Stimulated activated CD4-positive, alpha-beta T cell treated with anti-CD3 and anti-CD28 coated beads, Interleukin-15, amount 100 ng/mL, for 48 hours (primary cell): ENCODE results near the gene MUC13.

Experiments used
- DNase-seq, 2 donors: peaks; one replicate each; pipeline ENCODE4 v3.0.0-alpha.2; 2020; ENCODE audit warnings: low read depth in 2 of 2

MUC13 gene

DNA sequence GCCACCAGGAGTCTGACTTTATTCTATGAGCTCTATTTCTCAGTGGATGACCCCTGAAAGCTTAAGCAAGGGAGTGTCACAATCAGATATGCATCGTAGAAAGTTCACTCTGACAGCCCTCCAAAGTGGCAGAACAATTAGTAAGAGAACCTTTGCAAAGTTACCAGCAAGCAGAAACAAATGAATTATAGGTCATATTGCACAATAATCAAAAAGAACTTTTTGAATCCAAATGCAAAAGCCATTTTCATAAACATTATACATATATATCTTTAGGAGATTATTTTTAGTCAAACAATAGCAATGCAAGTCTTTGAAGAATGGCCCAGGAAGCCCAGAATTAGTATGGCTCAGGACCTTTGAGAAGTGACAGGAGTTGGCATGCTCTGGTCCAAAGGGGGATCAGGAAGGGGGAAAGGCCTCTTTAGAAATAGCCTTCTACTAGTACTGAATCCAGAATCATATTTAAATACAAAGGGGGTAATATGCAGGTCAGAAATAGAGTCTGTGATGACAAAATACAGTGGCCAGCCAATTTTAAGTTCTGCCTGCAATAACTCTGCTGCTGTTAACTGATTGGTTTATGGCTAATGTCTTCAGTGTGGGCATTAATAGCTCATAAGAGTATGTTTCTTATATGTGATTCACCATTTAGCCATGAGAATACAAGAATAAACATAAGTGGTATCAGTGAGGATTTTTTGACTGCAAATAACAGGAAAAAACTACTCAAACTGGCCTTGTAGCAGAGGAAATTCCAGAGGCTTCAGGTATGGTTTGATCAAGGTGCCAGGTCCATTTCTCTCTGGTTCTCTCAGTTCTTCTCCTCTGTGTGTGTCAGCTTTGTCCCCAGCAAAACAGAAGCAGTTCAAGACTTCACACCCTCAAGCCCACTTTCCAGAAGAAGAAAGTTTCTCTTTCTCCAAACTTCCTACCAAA, 30.4 kb downstream of the MUC13 start:
- no peak for DNase-seq

DNA sequence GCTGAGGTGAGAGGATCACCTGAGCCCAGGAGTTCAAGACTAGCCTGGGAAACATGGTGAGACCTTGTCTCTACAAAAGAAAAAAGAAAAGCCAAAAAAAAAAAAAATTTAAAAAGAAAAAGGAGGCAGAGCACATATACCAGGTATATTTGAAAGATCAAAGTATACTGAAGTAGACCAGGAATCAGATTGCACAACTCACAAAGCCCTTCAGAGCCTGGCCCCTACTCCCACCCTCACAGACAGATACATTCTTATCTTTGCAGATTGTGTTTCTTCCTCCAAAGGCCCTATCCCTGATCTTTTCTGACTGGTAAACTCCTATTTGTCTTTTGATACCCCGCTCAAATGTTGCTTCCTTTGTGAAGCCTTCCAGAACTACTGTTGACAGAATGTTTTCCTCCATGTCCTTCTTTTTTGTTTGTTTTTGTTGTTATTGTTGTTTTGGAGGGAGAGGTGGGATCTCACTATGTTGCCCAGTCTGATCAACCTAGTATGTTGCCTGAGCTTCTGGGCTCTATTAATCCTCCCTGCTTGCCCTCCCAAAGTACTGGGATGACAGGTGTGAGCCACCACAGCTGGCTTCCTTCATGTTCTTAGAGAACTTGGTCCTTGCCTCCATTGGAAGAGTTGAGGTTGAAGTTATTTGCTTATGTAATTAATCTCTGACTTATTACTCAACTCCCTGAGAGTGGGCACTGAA, 37.6 kb downstream of the MUC13 start:
- no peak for DNase-seq

DNA sequence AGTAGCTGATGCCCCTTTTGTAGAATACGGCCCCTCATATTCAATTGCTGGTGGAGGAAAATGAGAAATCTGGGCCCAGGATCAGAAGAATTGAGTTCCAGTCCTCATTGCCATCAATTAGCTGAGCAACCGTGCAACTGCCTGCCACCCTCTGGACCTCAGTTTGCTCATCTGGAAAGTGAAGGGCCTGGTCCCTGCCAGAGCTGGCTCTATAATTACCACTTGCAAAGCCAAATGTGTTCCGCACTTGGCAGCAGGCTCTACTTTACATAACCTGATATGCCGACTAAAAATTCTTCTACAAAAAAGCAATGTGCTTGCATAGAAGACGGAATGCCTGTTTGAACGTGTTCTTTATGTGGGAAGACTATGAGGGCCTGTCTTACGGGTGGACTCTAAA, 38.8 kb downstream of the MUC13 start:
- no peak for DNase-seq

- DNase-seq, result no peak
Observed at GRCh38 chr3:124893526-124893925, 41.0 kb downstream of the MUC13 start.

DNA sequence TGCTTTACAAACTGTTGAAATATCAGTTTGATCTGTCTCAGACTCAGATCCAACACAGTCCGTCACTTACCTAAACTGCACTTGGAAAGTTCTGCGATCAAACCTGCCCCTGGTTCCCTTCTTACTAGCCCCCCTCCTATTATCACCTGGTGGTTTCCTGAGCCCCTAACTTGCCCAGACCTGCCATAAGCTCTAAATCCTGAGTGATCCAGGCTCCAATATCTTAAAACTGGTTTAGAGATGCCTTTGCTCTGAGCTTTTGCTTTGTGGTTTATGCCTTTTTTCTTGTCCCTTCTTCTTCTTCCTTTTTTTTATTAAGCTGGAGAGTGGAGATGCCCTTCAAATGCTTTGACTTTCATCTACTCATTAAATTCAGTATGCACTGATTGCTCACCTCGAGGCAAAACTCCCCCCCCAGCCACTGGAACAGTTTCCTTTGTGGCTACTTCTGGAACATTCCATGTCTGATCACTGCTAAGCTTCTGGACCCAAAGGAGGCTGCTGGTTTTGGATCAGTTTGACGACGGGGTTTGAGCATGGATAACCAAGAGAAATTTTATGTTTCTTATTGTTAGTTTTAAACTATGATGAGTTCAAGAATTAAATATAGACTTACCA, 43.9 kb downstream of the MUC13 start:
- DNase-seq, result no peak

GRCh38 chr3:124888482-124889441, 45.8 kb downstream of the MUC13 start:
- DNase-seq, result no peak

- DNase-seq, result no peak
Observed at GRCh38 chr3:124887932-124888298, 46.6 kb downstream of the MUC13 start.

DNA sequence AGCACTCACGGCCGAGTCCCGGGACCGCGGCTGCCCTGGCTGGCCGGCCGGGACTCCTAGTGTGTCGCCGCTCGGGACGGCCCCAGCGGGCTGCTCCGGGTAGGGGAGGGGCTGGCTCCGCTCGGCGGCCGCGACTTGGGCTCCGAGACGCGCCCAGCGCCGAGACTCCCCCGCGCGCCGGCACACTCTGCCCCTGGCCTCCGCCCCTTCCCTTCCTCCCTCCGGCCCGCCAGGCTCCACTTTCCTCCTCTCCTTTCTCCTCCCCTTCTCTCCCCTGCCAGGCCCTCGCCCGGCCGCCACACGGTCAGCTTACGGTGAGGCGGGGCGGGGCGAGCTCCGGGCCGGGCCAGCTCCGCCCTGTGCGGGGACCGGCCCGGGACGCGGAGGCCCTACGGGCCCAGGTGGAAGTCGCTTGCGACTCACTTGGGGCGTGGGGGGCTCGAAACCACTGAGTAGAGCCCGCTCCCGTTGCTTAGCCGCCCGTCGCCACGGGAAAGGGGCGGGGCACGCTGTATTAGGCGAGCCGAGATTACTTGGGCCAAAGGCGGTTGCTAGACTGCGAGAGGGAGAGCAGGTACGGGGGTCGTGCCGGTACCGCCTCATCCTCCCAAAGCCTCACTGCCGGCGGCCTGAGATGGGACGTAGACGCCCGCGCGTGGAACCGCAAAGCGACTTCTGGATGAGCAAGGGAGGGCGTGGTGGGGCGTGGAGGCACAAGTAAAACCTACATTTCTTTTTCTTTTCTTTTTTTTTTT, 47.2 kb downstream of the MUC13 start, which contains the start of gene ITGB5:
ITGB5 (minus strand) TSS at position 189 of the 755 bp plus-strand sequence. CDS start 365 bp downstream, outside the sequence.
- DNase-seq, result peak in 1 of 2 donors; percentile 7

- no peak for DNase-seq
Observed at GRCh38 chr3:124886168-124887056, 48.1 kb downstream of the MUC13 start.

- no peak for DNase-seq
Observed at GRCh38 chr3:124885466-124886167, 48.9 kb downstream of the MUC13 start.

DNA sequence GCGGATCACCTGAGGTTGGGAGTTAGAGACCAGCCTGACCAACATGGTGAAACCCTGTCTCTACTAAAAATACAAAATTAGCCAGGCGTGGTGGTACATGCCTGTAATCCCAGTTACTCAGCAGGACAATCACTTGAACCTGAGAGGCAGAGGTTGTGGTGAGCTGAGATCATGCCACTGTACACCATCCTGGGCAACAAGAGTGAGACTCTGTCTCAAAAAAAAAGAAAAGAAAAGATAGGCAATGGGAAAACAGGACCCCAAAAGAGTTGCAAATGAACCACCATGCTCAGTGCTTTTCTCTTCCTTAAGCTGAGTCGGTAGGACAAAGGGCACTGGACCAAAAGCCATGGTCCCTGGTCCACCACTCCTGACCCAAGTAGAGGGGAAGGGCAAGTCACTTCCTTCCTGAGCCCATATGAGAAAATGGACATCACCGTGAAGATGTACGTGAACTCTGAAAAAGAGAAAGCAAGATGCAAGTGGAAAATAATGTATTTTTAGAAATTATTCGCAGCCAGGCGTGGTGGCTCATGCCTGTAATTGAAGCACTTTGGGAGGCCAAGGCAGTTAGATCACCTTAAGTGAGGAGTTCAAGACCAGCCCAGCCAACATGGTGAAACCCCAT, 50.0 kb downstream of the MUC13 start:
- DNase-seq, result no peak

GRCh38 chr3:124883766-124884473, 50.6 kb downstream of the MUC13 start:
- DNase-seq, result no peak

DNA sequence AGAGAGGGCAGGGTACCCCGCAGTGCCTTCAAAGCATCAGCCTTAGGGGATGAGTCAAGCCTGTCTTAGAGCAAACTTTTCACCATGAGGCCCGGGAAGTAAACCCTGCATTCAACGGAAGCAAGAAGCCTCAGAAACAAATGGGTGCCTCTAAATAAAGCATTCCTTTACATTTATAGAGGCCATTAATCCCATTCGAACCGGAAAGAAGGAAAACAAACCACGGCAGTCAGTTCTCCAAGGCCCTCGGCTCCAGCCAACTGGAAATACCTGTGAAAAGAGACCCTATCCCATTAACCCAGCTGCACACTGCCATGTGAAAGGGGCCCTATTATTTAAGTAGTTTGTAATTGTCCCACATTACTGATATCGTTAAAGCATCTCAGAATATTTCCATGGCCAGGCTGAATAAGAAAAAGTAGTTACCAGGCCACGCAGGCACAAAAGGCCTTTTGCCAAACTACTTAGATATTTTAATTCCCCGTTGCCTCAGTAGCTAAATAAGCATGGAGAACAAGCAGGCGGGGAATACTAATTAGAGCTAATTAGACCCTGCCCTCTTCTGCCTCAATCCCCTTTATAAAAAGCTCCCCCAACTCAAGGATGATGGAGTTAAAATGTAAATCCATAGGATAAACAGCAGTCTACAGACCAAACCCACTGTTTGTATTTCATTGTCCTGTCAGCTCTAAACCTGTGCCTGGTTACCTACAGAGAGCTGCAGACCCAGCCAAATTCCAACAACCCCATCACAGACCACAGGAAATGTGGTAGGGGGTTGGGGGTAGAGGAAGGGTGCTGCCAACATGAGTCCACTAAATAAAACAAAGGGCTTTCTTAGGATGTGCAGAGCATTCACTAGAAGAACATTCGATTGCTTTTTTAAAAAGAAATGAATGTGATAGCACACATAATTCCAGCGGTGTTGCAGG, 51.5 kb downstream of the MUC13 start:
- no peak for DNase-seq

DNA sequence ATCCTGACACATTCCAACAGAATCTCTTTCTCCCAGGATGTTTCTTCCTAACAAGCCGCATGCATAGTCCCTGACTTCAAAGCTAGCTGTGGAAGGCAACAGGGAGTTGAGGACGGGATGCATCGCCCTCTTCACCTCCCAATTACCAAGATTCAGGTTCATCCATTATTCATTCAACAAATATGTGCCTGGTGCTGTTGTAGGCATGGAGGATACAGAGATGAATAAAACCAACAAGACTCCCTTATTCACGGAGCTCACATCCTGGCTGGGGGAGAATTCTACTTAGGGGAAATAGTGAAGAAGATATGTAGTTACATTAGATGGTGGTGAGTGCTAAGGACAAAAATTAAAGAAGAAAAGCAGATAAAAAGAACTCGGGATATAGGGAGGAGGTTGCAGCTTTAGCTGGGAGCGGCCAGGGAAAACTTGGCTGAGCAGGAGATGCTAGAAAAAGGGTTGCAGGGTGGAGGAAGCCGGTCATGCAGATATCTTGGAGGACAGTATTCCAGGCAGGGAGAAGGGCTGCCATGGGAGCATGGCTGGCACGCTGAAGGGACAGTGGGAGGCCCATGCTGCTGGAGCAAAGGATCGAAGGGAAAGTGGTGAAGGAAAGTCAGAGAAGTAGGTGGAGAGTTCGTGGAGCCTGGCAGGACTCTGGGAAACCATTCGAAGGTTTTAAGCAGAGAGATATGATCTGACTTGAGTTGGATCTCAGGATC, 52.4 kb downstream of the MUC13 start:
- no peak for DNase-seq

GRCh38 chr3:124879337-124879680, 55.2 kb downstream of the MUC13 start:
- no peak for DNase-seq
